Neuron (in vitro differentiated cells): Measurements from ENCODE around the gene TMEM156.

Experiments used
- H2AFZ ChIP-seq: one replicate; pipeline ENCODE4 v1.6.1; 2013; ENCODE audit warnings: low read depth, mild to moderate bottlenecking, inconsistent platforms, low read length, moderate library complexity
- H3K27me3 ChIP-seq: one replicate; pipeline ENCODE4 v1.6.1; 2013; ENCODE audit warnings: low read length; ENCODE audit not compliant: insufficient read depth
- H3K36me3 ChIP-seq: one replicate; pipeline ENCODE4 v1.6.1; 2013; ENCODE audit warnings: low read length; ENCODE audit not compliant: insufficient read depth
- H3K4me1 ChIP-seq: one replicate; pipeline ENCODE4 v1.6.1; 2013; ENCODE audit warnings: low read length; ENCODE audit not compliant: insufficient read depth
- H3K4me3 ChIP-seq: 2 replicates; pipeline ENCODE4 v1.5.1; 2013; ENCODE audit warnings: mild to moderate bottlenecking, low read length, moderate library complexity
- H3K9me3 ChIP-seq: one replicate; pipeline ENCODE4 v1.6.1; 2013; ENCODE audit warnings: low read length

The TMEM156 gene

DNA sequence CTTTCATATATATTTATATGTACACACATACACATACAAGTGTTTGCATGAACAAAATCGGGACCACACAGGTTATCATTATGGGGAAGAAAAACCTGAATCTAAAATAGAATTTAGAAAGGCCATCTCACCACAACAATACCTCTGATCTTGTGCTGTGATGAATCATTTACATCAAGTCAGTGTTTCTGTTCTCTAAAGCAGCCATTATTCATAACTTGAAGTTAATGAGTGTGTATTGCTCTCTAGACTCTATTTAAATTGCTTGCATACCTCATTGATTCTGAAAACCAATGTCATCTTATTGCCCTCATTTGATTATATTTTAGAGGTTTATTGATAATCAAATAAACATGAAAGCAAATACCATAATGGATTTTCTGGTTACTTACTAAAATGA lies 93.0 kb downstream of the TMEM156 start:
- no peaks in the 10 kb centered on the region for H3K36me3 ChIP-seq
- no peak overlapping the region for H2AFZ ChIP-seq
- no peaks in the 10 kb centered on the region for H3K27me3 ChIP-seq
- no peaks in the 10 kb centered on the region for H3K9me3 ChIP-seq
- no peak overlapping the region for H3K4me3 ChIP-seq
- no peaks in the 10 kb centered on the region for H3K4me1 ChIP-seq

DNA sequence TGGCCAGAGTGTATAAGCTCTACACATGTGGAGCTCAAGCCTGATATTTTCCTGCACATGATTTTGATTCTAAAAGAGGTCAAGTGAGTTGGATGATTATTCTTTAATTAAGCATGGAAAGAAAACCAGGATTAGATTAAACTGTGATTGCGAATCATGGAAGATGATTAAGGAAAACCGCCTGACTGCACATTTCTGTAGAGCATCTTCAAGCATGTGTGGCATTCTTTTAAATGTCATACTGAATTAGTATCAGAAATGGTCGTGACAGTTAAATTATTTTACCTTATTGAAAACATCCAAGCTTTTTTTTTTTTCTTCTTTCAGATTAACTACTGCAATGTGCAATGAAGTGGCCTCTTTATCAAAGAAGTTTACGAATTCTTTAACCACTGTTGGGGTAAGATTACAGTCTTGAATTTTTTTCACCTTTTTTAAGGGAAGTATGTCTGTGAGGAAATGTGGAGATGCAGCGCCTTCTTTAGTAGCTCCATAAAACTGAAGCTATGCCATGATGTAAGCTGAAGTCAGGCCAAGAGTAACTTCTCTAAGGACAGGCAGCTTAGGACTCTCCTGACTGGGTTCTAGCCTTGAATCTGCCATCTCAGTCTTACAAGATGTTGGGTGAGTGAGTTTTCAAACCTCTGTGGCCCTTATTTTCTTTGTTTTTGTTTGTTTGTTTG lies 96.7 kb downstream of the TMEM156 start:
- peaks cover 6% of the 10 kb centered on the region for H3K4me1 ChIP-seq
- no peaks in the 10 kb centered on the region for H3K36me3 ChIP-seq
- H3K4me3 ChIP-seq, result no peak overlapping the region
- no peaks in the 10 kb centered on the region for H3K27me3 ChIP-seq
- no peaks in the 10 kb centered on the region for H3K9me3 ChIP-seq
- no peak overlapping the region for H2AFZ ChIP-seq

DNA sequence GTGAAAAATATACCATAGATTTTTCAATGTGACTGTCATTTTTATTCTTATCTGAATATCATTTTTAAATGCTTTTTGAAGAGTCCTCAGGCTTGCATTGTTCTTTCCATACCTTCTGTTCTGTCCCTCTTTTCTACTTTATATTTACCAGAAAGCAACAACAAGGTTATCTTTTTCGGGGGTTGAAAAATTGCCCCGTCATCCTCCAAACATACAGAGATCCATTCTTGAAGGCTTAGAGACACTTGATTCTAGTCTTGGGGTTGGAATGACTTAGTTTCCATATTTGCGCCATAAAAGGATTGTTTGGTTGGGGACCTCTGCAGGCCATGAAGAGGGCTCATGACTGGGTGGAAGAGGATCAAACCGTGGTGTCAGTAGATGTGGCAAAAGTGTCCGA lies 101.1 kb downstream of the TMEM156 start:
- Histone ChIP-seq H3K4me1 (peaks cover 18% of the 10 kb centered on the region), H3K36me3 (no peaks in the 10 kb centered on the region), H3K9me3 (no peaks in the 10 kb centered on the region), H2AFZ (no peak overlapping the region), H3K4me3 (no peak overlapping the region), H3K27me3 (no peaks in the 10 kb centered on the region)

DNA sequence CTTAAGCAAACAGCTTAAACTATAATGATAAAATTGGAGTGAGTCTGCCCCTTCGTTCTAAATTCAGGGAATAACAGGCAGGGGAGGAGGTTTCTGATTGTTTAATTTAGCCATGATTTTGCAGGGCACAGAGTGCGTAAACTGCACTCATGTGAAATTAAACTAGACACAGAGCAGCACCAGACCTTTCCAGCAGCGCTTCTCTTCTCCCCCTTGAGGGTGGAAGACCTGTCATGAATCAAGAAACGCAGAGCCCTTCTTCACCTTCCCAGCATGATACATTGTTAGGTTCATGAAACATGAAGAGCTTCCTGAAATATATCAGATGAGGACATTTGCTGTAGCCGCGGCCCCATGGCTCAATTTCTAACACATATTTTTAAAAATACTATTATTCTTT lies 101.5 kb downstream of the TMEM156 start:
- Histone ChIP-seq H3K9me3 (no peaks in the 10 kb centered on the region), H3K4me1 (peaks cover 22% of the 10 kb centered on the region), H2AFZ (no peak overlapping the region), H3K4me3 (no peak overlapping the region), H3K36me3 (no peaks in the 10 kb centered on the region), H3K27me3 (no peaks in the 10 kb centered on the region)

DNA sequence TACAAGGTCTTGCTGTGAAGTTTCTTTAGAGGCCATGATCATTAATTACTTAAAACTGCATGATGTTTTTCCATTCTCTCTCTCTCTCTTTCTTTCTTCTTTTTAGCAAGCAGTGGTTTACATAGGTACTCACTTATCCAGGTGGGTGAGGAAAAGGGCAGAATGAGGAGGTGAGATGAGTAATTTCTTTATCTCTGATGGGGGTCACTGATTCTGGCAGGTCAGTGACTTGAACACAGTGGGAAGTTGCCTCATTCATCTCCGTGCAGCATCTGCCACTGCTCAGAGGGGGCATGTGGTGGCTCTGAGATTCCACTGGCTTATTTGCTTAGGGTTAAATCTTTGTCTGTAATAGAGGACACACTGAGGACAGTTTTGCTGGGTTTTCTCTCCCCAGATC lies 102.0 kb downstream of the TMEM156 start:
- H3K36me3 ChIP-seq, result no peaks in the 10 kb centered on the region
- H3K4me3 ChIP-seq, result no peak overlapping the region
- H3K9me3 ChIP-seq, result no peaks in the 10 kb centered on the region
- H3K4me1 ChIP-seq, result peaks cover 23% of the 10 kb centered on the region
- no peak overlapping the region for H2AFZ ChIP-seq
- no peaks in the 10 kb centered on the region for H3K27me3 ChIP-seq

DNA sequence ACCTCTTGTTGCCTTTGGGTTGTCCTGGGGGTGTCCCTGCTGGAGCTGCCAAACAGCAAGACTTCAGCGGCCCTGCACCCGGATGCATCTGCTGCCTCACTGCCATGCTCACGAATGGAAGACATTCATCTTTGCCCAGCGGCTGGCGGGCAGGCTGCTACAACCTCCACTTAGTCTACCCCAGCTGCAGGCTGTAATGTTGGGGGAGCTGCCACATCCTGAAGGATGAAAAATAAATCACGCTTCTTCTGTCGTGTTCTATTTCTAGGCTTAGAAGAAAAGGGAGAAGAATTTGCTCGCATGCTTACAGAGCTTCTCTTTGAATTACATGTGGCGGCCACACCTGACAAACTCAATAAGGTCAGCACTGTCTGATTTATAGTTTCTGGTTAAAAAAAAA lies 103.2 kb downstream of the TMEM156 start:
- H2AFZ ChIP-seq, result no peak overlapping the region
- H3K9me3 ChIP-seq, result no peaks in the 10 kb centered on the region
- H3K36me3 ChIP-seq, result no peaks in the 10 kb centered on the region
- no peaks in the 10 kb centered on the region for H3K27me3 ChIP-seq
- H3K4me3 ChIP-seq, result no peak overlapping the region
- peaks cover 36% of the 10 kb centered on the region for H3K4me1 ChIP-seq

DNA sequence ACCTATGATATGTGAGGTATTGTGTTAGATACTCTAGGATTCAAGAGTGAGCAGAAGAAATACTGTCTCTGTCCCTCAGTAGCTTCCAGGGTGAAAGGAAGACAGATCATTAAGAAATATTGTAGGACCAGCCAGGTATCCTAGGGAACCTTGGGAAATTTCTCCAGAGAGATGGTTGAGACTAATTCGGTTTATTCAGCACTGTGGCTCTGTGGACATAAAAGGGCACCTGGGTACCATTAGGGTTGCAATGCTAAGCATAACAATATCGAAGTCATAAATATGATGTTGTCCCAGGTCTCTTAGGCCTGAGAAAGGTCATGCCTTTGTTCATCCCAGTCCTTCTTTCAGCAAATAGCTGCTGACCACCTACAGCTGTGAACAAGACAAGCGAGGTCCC lies 103.6 kb downstream of the TMEM156 start:
- Histone ChIP-seq H3K9me3 (no peaks in the 10 kb centered on the region), H3K4me1 (peaks cover 39% of the 10 kb centered on the region), H3K27me3 (no peaks in the 10 kb centered on the region), H2AFZ (no peak overlapping the region), H3K36me3 (no peaks in the 10 kb centered on the region), H3K4me3 (no peak overlapping the region)

DNA sequence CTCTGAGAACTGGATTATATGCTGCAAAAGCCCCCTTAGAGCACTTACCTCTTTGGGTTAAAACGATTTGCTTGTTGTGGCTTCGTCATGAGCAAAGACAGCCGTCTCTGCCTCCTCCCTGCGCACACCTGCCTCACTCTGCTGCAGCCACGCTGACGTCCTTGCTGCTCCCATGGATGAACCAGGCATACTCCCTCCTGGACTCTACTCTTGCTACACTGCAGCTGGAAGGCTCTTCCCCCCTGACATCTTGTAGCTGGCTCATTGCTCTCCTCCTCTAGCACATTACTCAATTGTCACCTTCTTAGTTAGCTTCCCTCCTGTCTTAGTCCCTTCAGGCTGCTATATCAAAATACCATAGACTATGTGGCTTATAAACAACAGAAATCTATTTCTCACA lies 105.3 kb downstream of the TMEM156 start:
- Histone ChIP-seq H3K4me1 (peaks cover 39% of the 10 kb centered on the region), H3K4me3 (no peak overlapping the region), H3K27me3 (no peaks in the 10 kb centered on the region), H3K36me3 (no peaks in the 10 kb centered on the region), H2AFZ (no peak overlapping the region), H3K9me3 (no peaks in the 10 kb centered on the region)

DNA sequence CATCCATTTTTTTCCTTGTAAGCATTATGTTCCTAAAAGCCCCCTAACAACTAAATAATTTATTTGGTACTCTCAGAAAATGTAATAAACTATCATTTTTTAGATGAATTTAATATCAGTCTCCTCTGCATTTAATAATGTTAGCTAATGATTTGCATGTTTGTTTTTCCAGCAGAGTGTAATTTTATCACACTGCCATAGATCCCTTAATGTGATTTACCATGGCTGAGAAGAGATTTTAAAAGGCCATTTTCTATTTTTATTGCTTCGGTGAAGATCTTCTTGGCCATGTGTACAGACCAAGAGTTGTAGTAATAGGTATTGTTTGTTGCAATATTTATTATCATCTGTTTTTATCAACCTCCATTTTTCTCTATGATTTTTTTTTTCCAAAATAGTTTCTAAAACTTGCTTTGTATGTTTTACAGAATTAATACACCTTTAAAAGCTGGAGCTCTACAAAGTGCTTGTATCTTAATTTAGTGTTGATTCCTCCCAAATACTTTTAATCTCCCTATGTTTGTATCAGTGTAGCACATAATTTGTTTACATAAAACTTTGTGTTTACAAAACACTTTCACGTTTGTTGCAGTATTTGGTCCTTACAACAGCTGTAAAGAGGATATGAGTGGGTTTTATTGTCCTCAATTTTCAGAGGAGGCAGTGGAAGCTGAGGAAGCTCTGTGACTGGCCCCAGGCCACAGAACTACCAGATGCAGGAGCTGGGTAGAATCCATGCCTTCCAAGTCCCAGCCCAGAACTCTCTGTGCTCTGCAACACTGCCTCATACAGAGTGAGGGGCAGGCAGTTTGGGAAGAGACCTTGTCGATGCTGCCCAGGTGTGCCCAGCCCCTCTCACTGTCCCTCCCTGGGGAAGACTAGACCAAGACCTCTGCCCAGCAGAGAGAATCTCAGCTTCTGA lies 106.5 kb downstream of the TMEM156 start:
- Histone ChIP-seq H3K36me3 (no peaks in the 10 kb centered on the region), H2AFZ (no peak overlapping the region), H3K9me3 (no peaks in the 10 kb centered on the region), H3K27me3 (no peaks in the 10 kb centered on the region), H3K4me3 (no peak overlapping the region), H3K4me1 (peaks cover 36% of the 10 kb centered on the region)

DNA sequence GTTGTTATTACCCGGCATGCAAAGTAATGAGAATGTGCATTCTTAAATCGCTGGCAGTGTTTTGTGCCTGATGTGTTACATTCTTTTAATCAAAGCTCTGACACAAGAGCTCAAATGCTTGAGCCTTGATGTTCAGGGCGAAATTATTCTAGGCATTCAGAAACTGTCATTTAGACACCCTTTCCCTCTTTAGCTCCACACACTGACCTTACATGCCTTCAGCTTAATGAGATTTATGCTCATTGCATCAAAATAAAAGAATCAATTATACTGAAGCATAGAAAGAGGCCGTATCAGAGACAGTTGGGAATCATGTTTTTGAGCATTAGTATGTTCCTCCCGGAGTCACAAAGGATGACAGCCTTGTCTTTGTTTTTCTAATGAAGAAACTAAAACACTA lies 107.9 kb downstream of the TMEM156 start:
- peaks cover 30% of the 10 kb centered on the region for H3K4me1 ChIP-seq
- H2AFZ ChIP-seq, result no peak overlapping the region
- no peak overlapping the region for H3K4me3 ChIP-seq
- no peaks in the 10 kb centered on the region for H3K27me3 ChIP-seq
- H3K9me3 ChIP-seq, result no peaks in the 10 kb centered on the region
- H3K36me3 ChIP-seq, result no peaks in the 10 kb centered on the region

DNA sequence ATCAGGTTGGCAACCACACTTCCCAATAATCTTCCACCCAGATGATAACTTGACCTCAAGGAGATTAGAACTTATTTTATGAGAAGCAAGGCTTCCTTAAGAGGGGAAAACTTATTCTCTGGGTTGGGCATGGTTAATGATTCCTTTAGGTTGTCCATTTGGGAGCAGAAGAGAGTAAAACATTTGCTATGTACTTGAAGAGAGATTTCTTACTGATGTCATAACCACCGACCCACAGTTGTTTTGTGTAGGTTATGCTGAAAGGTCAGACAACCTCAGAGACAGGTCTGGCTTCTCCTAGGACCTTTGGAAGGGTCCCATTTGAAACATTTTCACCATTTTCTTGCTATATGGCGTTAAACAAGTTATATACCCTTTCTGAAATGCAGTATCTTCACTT lies 108.5 kb downstream of the TMEM156 start:
- Histone ChIP-seq H3K36me3 (no peaks in the 10 kb centered on the region), H3K9me3 (no peaks in the 10 kb centered on the region)

DNA sequence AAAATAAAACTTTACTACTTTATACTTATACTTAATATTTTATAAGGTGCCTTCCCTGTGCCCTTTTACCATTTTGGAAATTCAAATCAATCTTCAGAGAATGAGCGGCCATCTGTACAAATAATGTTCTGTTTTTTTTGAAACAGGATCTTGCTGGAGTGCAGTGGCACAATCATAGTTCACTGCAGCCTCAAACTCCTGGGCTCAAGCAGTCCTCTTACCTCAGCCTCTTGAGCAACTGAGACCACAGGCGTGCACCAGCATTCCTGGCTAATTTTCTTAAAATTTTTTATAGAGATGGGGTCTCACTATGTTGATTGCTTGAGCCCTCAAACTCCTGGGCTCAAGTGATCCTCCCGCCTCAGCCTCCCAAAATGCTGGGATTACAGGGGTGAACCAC lies 111.1 kb downstream of the TMEM156 start:
- H3K27me3 ChIP-seq, result no peaks in the 10 kb centered on the region
- H2AFZ ChIP-seq, result no peak overlapping the region
- H3K4me3 ChIP-seq, result no peak overlapping the region
- H3K4me1 ChIP-seq, result peaks cover 21% of the 10 kb centered on the region
- no peaks in the 10 kb centered on the region for H3K9me3 ChIP-seq
- no peaks in the 10 kb centered on the region for H3K36me3 ChIP-seq

More for the DNA sequence above, 108.5 kb downstream of the TMEM156 start:
- no peak overlapping the region for H3K4me3 ChIP-seq
- H3K4me1 ChIP-seq, result peaks cover 25% of the 10 kb centered on the region
- H2AFZ ChIP-seq, result no peak overlapping the region
- no peaks in the 10 kb centered on the region for H3K27me3 ChIP-seq

DNA sequence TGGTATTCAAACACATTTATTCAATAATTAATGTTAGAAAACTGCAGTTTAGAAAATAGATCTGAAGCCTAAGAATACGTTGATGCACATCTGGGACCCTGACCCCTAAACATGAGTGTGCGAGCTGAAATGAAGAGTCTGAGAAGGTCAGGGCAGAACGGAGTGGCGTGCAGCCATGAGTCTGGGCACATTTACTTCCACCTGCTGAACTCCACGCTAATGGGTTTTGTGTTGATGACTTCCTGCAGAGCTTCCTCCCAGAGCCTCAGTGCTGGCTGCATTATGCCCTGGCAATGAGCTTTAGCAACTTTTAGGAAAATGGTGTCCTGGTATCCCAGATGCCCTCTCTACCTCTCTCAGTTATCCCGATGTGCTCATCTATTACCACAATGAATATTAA lies 111.5 kb downstream of the TMEM156 start:
- Histone ChIP-seq H3K36me3 (no peaks in the 10 kb centered on the region), H3K27me3 (no peaks in the 10 kb centered on the region), H2AFZ (no peak overlapping the region), H3K9me3 (no peaks in the 10 kb centered on the region), H3K4me3 (no peak overlapping the region), H3K4me1 (peaks cover 18% of the 10 kb centered on the region)
